Dermis blood vessel endothelial cell (primary cell): ENCODE results near the gene MANF. TPM values are rescaled to one million over a fixed set of nuclear protein-coding genes. Genes with fewer than 3 reads are reported as not detected.

Experiments used
- DNase-seq: peaks from one replicate; pipeline ENCODE4 v3.0.0; 2010
- total RNA-seq: library from RNA; depleted of rRNA; stranded (reverse); fragments of >200 nt; gene quantifications from 2 replicates; pipeline ENCODE4 v1.2.3, GENCODE V29; 2014

The MANF gene
- total RNA-seq, 1 donor from 2014 or later = 100 TPM

GRCh38 chr3:51390246-51391074 lies 5.4 kb downstream of the MANF start:
- DNase-seq = no peak

- peak; percentile 98 for DNase-seq
Observed at GRCh38 chr3:51391075-51391565, 6.0 kb downstream of the MANF start, which contains the start of gene RBM15B. Gene RBM15B (plus strand): TSS chr3:51391285. CDS start chr3:51391400, 115 bp downstream.

DNA sequence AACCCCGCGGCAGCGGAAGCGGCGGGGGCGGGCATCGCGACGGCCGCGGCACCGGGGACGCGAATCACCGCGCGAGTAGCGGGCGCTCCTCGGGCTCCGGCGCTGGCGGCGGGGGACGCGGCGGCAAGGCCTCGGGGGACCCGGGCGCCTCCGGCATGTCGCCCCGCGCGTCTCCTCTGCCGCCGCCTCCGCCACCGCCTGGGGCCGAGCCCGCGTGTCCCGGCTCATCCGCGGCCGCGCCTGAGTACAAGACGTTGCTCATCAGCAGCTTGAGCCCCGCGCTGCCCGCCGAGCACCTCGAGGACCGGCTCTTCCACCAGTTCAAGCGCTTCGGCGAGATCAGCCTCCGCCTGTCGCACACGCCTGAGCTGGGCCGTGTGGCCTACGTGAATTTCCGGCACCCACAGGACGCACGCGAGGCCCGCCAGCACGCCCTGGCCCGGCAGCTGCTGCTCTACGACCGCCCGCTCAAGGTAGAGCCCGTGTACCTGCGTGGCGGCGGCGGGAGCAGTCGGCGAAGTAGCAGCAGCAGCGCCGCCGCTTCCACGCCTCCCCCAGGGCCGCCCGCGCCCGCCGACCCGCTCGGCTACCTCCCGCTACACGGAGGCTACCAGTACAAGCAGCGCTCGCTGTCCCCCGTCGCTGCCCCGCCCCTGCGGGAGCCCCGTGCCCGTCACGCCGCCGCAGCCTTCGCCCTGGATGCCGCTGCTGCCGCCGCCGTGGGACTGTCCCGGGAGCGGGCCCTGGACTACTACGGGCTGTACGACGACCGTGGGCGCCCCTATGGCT lies 6.7 kb downstream of the MANF start:
- peak; percentile 63 for DNase-seq

DNA sequence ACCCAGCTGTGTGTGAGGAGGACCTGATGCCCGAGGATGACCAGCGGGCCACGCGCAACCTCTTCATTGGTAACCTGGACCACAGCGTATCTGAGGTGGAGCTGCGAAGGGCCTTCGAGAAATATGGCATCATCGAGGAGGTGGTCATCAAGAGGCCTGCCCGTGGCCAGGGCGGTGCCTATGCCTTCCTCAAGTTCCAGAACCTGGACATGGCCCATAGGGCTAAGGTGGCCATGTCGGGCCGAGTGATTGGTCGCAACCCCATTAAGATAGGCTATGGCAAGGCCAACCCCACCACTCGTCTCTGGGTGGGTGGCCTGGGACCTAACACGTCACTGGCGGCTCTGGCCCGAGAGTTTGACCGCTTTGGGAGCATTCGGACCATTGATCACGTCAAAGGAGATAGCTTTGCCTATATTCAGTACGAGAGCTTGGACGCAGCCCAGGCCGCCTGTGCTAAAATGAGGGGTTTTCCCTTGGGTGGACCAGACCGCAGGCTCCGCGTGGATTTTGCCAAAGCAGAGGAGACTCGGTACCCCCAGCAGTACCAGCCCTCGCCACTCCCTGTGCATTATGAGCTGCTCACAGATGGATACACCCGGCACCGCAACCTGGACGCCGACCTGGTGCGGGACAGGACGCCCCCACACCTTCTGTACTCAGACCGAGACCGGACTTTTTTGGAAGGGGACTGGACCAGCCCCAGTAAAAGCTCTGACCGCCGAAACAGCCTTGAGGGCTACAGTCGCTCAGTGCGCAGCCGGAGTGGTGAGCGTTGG lies 7.5 kb downstream of the MANF start:
- DNase-seq = no peak

- no peak for DNase-seq
Observed at GRCh38 chr3:51393134-51393495, 8.0 kb downstream of the MANF start.

DNA sequence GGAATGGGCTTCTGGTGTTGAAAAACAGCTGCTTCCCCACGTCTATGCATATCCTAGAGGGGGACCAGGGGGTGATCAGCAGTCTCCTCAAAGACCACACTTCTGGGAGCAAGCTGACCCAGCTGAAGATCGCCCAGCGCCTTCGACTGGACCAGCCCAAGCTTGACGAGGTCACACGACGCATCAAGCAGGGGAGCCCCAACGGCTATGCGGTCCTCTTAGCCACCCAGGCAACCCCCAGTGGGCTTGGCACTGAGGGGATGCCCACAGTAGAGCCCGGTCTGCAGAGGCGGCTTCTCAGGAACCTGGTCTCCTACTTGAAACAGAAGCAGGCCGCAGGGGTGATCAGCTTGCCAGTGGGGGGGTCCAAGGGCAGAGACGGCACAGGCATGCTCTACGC lies 8.5 kb downstream of the MANF start:
- no peak for DNase-seq

GRCh38 chr3:51394541-51394940 lies 9.4 kb downstream of the MANF start:
- DNase-seq = no peak

GRCh38 chr3:51395493-51396213 lies 10.6 kb downstream of the MANF start:
- peak; percentile 28 for DNase-seq

DNA sequence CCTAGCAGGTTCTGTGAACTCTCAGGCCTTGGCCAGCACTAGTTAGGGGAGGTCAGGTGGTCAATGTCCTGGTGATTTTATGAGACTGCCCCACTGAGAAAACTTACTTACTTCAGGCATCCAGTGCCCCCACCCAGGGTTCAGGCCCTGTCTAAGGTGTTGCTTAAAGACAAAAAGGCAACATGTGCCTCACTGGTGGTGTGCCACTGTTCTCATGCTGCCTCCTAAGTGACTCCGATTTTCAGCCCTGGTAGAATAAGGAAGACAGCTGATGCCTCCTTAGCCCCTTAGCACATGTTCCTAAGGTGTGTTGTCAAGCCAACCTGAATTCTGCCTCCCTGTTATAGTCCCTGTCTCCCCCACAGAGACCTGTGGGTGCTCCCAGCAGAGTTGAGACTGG lies 11.3 kb downstream of the MANF start:
- DNase-seq = no peak

- DNase-seq = no peak
Observed at GRCh38 chr3:51397392-51397791, 12.3 kb downstream of the MANF start.

GRCh38 chr3:51398595-51399310 lies 13.7 kb downstream of the MANF start:
- no peak for DNase-seq

DNA sequence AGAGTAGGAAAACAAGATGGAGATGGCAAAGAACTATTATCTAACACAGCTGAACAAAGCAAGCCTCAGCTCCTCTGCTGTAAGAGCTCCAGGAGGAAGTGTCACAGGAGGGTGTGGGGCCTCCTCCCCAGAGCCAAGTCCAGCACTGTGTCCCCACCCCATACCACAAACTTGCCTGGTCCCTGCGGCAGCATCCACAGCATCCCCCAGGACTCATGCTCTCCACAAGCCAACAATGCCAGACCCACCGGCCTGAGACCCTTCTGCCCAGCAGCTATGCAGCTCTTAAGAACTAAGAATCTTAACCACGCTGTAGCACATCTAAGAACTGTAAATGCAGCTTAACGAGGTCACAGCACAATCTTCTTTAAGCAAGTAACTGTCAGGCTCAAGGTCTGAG lies 15.1 kb downstream of the MANF start:
- no peak for DNase-seq

DNA sequence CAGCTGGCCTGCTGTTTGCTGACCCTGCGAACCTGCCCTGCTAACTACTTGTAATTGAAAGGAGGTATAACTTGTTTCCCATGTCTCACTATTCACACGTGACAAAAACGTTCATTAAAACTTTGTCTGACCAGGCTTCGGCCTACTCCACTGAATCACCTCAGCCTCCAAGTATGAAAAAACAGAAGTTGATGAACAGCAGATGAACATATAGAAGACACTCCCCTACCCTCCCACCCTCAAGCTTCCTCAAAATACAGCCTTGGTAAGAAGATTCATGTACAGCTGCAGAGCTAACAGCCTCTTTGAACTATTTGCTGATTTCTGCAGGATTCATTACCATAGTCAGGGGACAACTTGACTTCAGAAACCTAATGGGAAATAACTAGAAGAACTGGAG lies 16.6 kb downstream of the MANF start:
- DNase-seq = no peak

GRCh38 chr3:51403675-51404074 lies 18.6 kb downstream of the MANF start:
- DNase-seq = no peak

DNA sequence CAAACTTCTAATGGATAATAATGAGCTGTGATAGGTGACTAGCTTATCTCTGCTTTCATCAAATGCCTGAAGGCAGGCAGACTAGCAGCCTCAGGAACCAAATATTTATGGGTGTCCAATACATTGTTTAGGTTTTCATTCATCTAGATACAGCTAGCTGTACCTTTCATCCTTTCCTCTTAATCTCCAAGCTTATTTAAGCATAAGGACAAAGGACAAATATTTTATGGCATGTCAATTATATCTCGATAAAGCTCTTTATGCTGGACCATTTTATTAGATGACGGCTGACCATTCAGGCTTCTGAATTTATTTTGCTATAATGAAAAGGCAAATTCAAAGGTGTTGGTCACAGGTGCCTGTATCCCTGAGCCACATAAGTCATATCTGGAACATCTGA lies 22.9 kb downstream of the MANF start:
- DNase-seq = no peak

DNA sequence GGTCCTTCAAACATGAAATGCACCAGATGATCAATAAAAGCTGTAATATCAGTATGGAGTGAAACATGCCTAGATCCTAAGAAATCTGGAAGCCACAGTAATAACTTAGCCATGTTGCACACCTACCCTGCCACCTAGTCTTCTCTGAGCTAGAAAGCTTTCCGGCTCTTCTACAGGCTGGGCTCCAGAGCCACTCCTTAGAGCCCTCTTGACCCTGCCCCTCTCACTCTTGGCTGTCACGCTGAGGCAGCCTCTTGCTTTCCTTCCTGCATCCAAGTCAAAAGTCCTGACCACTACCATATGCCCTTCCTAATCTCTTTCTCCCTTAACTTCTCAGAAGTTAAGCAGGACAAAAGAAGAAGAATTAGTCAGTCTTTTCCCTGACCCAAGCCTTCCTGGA lies 23.7 kb downstream of the MANF start:
- no peak for DNase-seq

DNA sequence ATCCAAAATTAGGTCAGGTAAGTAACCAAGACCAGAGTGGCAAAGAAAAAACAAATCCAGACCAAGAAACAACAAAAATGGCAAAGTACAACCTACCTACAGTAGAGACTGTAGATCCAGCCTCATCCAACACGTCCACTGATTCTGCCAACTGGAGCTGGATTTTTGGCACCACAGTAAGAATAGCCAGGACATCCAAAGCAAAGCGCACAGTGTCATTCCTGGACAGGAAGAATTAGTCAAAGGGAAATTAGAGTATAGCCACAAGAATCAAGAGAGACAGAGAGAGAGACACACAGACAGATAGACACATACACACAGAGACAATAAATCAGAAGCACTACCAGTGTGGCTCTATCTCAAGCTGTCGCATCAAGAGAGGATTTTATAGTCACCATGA lies 37.1 kb downstream of the MANF start:
- DNase-seq = peak; percentile 39

DNA sequence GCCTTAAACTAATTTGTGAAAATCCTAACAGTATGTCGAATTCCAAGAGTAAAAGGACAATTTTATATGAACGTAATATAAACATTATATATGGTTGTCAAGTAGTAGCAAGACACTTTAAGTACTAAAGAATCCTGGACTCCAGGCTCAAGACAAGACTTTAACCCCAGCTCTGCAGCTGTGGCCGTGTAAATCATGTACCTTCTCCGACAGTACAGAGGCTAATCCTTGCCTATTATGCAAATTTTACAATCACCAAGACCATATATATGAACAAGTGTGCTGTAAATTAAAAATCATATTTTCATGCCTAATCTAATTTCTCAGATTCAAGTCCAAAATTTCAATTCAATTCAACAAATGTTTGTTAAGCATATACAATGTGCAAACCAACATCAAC lies 41.8 kb downstream of the MANF start:
- DNase-seq = no peak

- DNase-seq = no peak
Observed at GRCh38 chr3:51429138-51429537, 44.0 kb downstream of the MANF start.

DNA sequence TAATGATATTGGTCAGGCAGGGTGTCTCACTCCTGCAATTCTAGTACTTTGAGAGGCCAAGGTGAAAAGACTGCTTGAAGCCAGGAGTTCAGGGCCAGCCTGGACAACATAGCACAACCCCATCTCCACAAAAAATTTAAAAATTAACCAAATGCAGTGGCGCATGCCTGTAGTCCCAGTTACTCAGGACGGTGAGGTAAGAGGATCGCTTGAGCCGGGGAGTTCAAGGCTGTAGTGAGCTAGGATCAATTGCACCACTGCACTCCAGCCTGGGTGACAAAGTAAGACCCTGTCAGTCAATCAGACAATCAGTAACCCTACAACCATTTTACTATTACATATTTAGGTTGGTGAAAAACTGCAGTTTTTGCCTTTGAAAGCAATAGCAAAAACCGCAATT lies 49.0 kb downstream of the MANF start:
- no peak for DNase-seq

- peak; percentile 86 for DNase-seq
Observed at GRCh38 chr3:51434746-51435327, 49.7 kb downstream of the MANF start.
